PC-3 (cell line): ENCODE measurements around the gene JAKMIP1.

ENCODE experiments used
- EZH2 ChIP-seq: fragments of 300-600 bp; sonication (generic); IDR thresholded peaks from one replicate; pipeline ENCODE4 v1.6.1; 2017; ENCODE audit warnings: antibody characterized with exemption, mild to moderate bottlenecking, low read length; ENCODE audit not compliant: unreplicated experiment
- TF ChIP-seq, protein P1 (sequence below): fragments of 300-600 bp; sonication (generic); conservative IDR thresholded peaks from 2 replicates; pipeline ENCODE4 v1.5.1; 2017; ENCODE audit warnings: antibody characterized with exemption, low read depth, mild to moderate bottlenecking, low read length

DNA sequence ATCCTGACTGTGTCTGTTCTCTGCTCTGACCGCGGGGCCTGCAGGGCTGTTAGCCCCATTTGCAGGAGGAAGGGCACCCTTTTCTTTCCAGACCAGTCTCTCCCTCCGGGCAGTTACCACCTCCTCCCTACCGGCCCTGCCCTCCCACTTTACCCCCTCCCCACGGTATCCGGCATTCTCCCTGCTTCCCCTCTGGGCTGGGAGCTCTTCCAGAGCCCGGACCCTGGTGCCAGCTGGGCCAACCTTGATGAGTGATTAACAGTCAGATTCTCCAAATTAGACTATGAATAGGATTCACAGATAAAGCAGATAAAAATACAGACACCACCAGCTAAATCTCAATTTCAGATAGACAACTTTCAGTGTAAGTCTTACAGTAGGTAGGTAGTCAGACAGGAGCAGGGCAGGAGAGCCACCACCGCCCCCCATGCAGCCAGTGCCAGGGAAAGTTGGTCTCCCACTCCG, 45.9 kb upstream of the JAKMIP1 start:
- TF ChIP-seq, protein P1, sequence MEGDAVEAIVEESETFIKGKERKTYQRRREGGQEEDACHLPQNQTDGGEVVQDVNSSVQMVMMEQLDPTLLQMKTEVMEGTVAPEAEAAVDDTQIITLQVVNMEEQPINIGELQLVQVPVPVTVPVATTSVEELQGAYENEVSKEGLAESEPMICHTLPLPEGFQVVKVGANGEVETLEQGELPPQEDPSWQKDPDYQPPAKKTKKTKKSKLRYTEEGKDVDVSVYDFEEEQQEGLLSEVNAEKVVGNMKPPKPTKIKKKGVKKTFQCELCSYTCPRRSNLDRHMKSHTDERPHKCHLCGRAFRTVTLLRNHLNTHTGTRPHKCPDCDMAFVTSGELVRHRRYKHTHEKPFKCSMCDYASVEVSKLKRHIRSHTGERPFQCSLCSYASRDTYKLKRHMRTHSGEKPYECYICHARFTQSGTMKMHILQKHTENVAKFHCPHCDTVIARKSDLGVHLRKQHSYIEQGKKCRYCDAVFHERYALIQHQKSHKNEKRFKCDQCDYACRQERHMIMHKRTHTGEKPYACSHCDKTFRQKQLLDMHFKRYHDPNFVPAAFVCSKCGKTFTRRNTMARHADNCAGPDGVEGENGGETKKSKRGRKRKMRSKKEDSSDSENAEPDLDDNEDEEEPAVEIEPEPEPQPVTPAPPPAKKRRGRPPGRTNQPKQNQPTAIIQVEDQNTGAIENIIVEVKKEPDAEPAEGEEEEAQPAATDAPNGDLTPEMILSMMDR, result no peak
- TF ChIP-seq EZH2, result no peak
